Measurements from ENCODE around the gene PCDHGB5.

The PCDHGB5 gene

DNA sequence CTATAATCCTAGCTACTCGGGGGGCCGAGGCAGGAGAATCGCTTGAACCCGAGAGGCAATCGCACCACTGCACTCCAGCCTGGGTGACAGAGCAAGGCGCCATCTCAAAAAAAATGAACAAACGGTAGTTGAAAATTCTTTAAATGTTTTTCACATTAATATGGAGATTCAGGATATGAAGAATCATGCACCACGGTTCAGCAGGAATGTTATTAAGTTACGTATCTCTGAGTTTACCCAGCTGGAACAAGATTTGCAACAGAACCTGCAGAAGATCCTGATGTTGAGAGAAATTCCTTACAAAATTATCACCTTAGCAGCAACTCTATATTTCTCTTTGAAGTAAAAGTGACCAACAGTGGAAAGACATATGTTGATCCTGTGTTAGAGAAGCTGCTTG is 42.6 kb downstream of the PCDHGB5 start:
- DNase-seq (ENCODE audit: low read depth in 2 of 2), result no peak

DNA sequence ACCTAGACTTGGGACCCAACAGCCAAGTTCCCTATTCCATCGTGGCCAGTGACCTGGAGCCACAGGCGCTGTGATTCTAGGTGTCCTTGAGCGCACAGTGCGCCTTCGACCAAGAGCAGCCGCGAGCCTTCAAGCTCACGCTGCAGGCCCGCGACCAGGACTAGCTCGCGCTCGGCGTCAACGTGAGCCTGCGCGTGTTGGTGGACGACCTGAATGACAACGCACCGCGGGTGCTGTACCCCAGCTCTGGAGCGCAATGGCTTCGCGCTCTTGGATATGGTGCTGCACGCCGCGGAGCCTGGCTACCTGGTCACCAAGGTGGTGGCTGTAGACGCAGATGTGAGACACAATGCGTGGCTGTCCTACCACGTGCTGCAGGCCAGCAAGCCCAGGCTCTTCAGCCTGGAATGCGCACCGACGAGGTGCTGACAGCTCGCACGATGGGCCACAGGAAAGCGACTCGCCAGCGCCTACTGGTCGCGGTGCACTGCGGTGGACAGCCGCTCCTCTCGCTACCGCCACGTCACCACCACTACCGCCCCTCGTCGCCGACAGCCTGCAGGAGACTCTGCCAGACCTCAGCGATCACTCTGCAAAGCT is 43.9 kb downstream of the PCDHGB5 start:
- no peak for DNase-seq (ENCODE audit: low read depth in 2 of 2)
